B cell (primary cell): ENCODE results near the gene ATP2A1.

Experiments used
- EZH2 ChIP-seq: IDR thresholded peaks from 2 replicates; pipeline ENCODE4 v1.6.1; 2012; ENCODE audit warnings: borderline replicate concordance, low read depth, mild to moderate bottlenecking, moderate library complexity, low read length; ENCODE audit not compliant: insufficient read depth, poor library complexity, severe bottlenecking
- TF ChIP-seq, protein P1 (sequence below): fragments of 200-600 bp; IDR thresholded peaks from one replicate; pipeline ENCODE4 v1.8.0; 2022; ENCODE audit warnings: antibody characterized with exemption, mild to moderate bottlenecking

DNA sequence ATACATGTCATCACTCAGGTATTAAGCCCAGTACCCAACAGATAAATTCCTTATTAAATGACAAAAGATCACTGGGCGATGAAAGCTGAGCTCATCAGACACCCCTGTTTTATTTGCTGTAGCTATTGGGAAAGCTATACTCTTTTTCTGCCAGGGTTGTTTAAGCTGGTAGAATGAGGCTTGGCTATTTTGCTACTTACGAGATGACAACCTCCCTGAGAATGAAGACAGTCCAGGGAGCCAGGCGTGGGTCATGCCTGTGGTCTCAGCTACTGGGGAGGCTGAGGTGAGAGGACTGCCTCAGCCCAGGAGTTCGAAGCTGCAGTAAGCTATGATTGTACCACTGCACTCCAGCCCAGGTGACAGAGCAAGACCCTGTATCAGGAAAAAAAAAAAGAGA, 19.0 kb upstream of the ATP2A1 start:
- TF ChIP-seq, protein P1, sequence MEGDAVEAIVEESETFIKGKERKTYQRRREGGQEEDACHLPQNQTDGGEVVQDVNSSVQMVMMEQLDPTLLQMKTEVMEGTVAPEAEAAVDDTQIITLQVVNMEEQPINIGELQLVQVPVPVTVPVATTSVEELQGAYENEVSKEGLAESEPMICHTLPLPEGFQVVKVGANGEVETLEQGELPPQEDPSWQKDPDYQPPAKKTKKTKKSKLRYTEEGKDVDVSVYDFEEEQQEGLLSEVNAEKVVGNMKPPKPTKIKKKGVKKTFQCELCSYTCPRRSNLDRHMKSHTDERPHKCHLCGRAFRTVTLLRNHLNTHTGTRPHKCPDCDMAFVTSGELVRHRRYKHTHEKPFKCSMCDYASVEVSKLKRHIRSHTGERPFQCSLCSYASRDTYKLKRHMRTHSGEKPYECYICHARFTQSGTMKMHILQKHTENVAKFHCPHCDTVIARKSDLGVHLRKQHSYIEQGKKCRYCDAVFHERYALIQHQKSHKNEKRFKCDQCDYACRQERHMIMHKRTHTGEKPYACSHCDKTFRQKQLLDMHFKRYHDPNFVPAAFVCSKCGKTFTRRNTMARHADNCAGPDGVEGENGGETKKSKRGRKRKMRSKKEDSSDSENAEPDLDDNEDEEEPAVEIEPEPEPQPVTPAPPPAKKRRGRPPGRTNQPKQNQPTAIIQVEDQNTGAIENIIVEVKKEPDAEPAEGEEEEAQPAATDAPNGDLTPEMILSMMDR, result no peak
- no peak for TF ChIP-seq EZH2
